GM12878 (cell line): ENCODE data around the gene SPINT2. TPM values are rescaled to one million over a fixed set of nuclear protein-coding genes. Genes with fewer than 3 reads are reported as not detected.

ENCODE experiments used
- ATAC-seq: fragments of 200-7000 bp; cut with Tn5 transposase; 3 replicates; pipeline ENCODE4 v1.9.1; 2020; ENCODE audit warnings: mild to moderate bottlenecking, moderate library complexity
- BruUV-seq: library from RNA; stranded (reverse); fragments of 400-500 nt; replicated peaks from 2 replicates; lab custom pipeline; 2021; lab: Mats Ljungman, UMichigan
- CTCF ChIA-PET: fragments of 300-600 bp; sonication (Branson Sonifier 250); formaldehyde crosslinking; extraction: SDS; loops from one replicate; lab custom pipeline; 2021; ENCODE audit warnings: inconsistent platforms; lab: Yijun Ruan, JAX
- POLR2A ChIA-PET: fragments of 350-600 bp; formaldehyde crosslinking; extraction: SDS; loops from one replicate; lab custom pipeline; 2021; ENCODE audit warnings: inconsistent platforms; lab: Charles Lee
- RAD21 ChIA-PET: fragments of 300-600 bp; sonication (Branson Sonifier 250); formaldehyde crosslinking; loops from one replicate; lab custom pipeline; 2023; ENCODE audit warnings: antibody characterized with exemption; ENCODE audit not compliant: unreplicated experiment; lab: Charles Lee
- SMC1A ChIA-PET: fragments of 300-600 bp; sonication (Branson Sonifier 250); formaldehyde crosslinking; loops from one replicate; lab custom pipeline; 2023; ENCODE audit not compliant: unreplicated experiment, uncharacterized antibody; lab: Charles Lee
- DNase-seq: peaks from one replicate; pipeline ENCODE4 v3.0.0-alpha.2; 2011; ENCODE audit warnings: low read depth, low spot score
- FAIRE-seq: peaks from 3 replicates; lab custom pipeline; 2011; peaks lifted over from hg19 to GRCh38; lab: Jason Lieb, UNC
- H2AFZ ChIP-seq: 2 replicates; pipeline ENCODE4 v1.6.0; 2011; ENCODE audit warnings: low read depth, low read length, control low read depth; ENCODE audit not compliant: control insufficient read depth
- H3K27ac ChIP-seq: 2 replicates; pipeline ENCODE4 v1.5.1; 2011; ENCODE audit warnings: control low read depth; ENCODE audit not compliant: control insufficient read depth, insufficient read depth
- H3K27me3 ChIP-seq, 2 experiments: replicated peaks in 1 of 2; 2 replicates each; pipeline versions ENCODE4 v1.6.0 to v1.6.1; 2011; ENCODE audit warnings: low read length in 1 of 2; ENCODE audit not compliant: control insufficient read depth in 2 of 2, insufficient read depth in 2 of 2
- H3K36me3 ChIP-seq, 2 experiments: 2 replicates each; pipeline ENCODE4 v1.5.1; 2011; ENCODE audit warnings: low read length in 1 of 2; ENCODE audit not compliant: control insufficient read depth in 2 of 2, insufficient read depth in 2 of 2
- H3K4me1 ChIP-seq: 2 replicates; pipeline ENCODE4 v1.6.1; 2011; ENCODE audit warnings: mild to moderate bottlenecking, low read length, moderate library complexity, mixed read lengths; ENCODE audit not compliant: control insufficient read depth, insufficient read depth
- H3K4me2 ChIP-seq: 2 replicates; pipeline ENCODE4 v1.6.0; 2011; ENCODE audit warnings: control low read depth; ENCODE audit not compliant: control insufficient read depth, insufficient read depth
- H3K4me3 ChIP-seq: fragments of 200-600 bp; sonication (generic); 2 replicates; pipeline ENCODE4 v1.5.1; 2016
- H3K79me2 ChIP-seq: 2 replicates; pipeline ENCODE4 v1.6.0; 2011; ENCODE audit warnings: low read length; ENCODE audit not compliant: control insufficient read depth, insufficient read depth
- H3K9ac ChIP-seq: 2 replicates; pipeline ENCODE4 v1.8.0; 2011; ENCODE audit warnings: low read length, control low read depth, mixed read lengths; ENCODE audit not compliant: control insufficient read depth, insufficient read depth
- H3K9me3 ChIP-seq: replicated peaks from 3 replicates; pipeline ENCODE4 v1.5.1; 2011; ENCODE audit warnings: mild to moderate bottlenecking, low read length; ENCODE audit not compliant: control insufficient read depth, insufficient read depth
- H4K20me1 ChIP-seq: 2 replicates; pipeline ENCODE4 v1.6.0; 2011; ENCODE audit not compliant: control insufficient read depth, insufficient read depth
- MTA2 ChIP-seq: fragments of 450-650 bp; IDR thresholded peaks from 2 replicates; pipeline ENCODE4 v1.6.1; 2016; ENCODE audit warnings: low read depth, mild to moderate bottlenecking, moderate library complexity
- WGBS: methylation state at CpG from one replicate; pipeline ENCODE4 v1.1.6; 2016; ENCODE audit warnings: low lambda C conversion rate; ENCODE audit not compliant: insufficient replicate concordance, insufficient coverage; ENCODE audit errors: missing lambda C conversion rate; 5-methylcytosine and 5-hydroxymethylcytosine counted together
- in situ Hi-C: fragments of 300-500 bp; cut with MboI; formaldehyde crosslinking; loops from 9 replicates; pipeline ENCODE4 v1.14.3; 2018; ENCODE audit warnings: mixed read lengths
- intact Hi-C: fragments of 100-400 bp; cut with micrococcal nuclease; formaldehyde crosslinking; loops from one replicate; pipeline ENCODE4 v1.14.2; 2022; ENCODE audit not compliant: unreplicated experiment
- polyA plus RNA-seq, 11 experiments: library from polyadenylated mRNA; depleted of rRNA in 4 of 11; unstranded in 6 of 11; stranded (reverse) in 5 of 11; fragments of >200 nt; fragmentation: Nextera tagmentation in 4 of 11; fragmentation: Illumina TruSeq in 1 of 11; extraction: Ambion mirVana in 4 of 11; extraction: Trizol in 1 of 11; gene quantifications; 1 replicate in 1 of 11; 2 replicates in 10 of 11; pipeline versions ENCODE4 v1.2.1 to v1.2.3, GENCODE V29; 2011 to 2016; ENCODE audit warnings: inconsistent platforms in 2 of 11, missing spikeins in 2 of 11, low read depth in 1 of 11
- total RNA-seq, 4 experiments: library from RNA; depleted of rRNA in 3 of 4; stranded (reverse); fragments of >200 nt in 3 of 4; fragmentation: Illumina TruSeq in 1 of 4; extraction: Trizol in 1 of 4; gene quantifications; 2 replicates each; pipeline versions ENCODE4 v1.2.1 to v1.2.3, GENCODE V29; 2013 to 2021
- TF ChIP-seq, protein P1 (sequence below): IDR thresholded peaks from 2 replicates; pipeline ENCODE4 v1.6.1; 2012; ENCODE audit warnings: improper control_type of control experiment, low read depth, low read length; ENCODE audit not compliant: insufficient replicate concordance

SPINT2 gene
- total and polyA plus RNA-seq, 10 of the 15 experiments (the other 5 are each of a cell fraction or from before 2014, with no cell fraction given), result 0.15 to 26.5 (median 17.5) TPM

DNA sequence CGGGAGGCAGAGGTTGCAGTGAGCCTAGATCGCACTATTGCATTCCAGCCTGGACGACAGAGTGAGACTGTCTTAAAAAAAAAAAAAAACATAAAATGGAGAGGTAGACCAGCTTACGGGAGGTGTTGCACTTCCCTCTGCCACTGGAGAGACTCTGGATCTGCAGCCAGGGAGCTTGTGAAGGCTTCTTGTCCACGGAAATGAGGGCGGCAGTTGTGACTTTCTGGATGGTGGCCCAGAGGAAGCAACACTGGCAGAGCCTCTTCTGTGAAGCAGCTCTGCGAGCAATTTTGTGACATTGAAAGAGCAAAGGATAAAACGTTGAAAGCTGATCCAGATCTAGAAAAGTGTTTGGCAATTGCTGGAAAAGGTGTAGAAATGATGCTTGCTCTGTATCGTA lies 10.4 kb downstream of the SPINT2 start:
- in situ Hi-C loops, result no loop called here
- POLR2A ChIA-PET, result interaction anchor here (0.6 kb wide), 1 partner anchor 8 kb away, joined by 3 read pairs; no protein-coding TSS in a partner anchor
- Histone ChIP-seq H3K79me2 (no peaks in the 10 kb centered on the region), H4K20me1 (no peaks in the 10 kb centered on the region)
- intact Hi-C loops, result no loop called here
- TF ChIP-seq MTA2, result no peak
- TF ChIP-seq, protein P1, sequence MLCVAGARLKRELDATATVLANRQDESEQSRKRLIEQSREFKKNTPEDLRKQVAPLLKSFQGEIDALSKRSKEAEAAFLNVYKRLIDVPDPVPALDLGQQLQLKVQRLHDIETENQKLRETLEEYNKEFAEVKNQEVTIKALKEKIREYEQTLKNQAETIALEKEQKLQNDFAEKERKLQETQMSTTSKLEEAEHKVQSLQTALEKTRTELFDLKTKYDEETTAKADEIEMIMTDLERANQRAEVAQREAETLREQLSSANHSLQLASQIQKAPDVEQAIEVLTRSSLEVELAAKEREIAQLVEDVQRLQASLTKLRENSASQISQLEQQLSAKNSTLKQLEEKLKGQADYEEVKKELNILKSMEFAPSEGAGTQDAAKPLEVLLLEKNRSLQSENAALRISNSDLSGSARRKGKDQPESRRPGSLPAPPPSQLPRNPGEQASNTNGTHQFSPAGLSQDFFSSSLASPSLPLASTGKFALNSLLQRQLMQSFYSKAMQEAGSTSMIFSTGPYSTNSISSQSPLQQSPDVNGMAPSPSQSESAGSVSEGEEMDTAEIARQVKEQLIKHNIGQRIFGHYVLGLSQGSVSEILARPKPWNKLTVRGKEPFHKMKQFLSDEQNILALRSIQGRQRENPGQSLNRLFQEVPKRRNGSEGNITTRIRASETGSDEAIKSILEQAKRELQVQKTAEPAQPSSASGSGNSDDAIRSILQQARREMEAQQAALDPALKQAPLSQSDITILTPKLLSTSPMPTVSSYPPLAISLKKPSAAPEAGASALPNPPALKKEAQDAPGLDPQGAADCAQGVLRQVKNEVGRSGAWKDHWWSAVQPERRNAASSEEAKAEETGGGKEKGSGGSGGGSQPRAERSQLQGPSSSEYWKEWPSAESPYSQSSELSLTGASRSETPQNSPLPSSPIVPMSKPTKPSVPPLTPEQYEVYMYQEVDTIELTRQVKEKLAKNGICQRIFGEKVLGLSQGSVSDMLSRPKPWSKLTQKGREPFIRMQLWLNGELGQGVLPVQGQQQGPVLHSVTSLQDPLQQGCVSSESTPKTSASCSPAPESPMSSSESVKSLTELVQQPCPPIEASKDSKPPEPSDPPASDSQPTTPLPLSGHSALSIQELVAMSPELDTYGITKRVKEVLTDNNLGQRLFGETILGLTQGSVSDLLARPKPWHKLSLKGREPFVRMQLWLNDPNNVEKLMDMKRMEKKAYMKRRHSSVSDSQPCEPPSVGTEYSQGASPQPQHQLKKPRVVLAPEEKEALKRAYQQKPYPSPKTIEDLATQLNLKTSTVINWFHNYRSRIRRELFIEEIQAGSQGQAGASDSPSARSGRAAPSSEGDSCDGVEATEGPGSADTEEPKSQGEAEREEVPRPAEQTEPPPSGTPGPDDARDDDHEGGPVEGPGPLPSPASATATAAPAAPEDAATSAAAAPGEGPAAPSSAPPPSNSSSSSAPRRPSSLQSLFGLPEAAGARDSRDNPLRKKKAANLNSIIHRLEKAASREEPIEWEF, result no peak
- TF ChIP-seq, all 136 proteins: peak for 0
- H3K9me3 ChIP-seq, result no peaks in the 10 kb centered on the region
- H3K4me2 ChIP-seq, result no peak overlapping the region
- H3K4me1 ChIP-seq, result no peaks in the 10 kb centered on the region
- ChIA-PET CTCF (interaction anchor here (0.7 kb wide), 1 partner anchor 372 kb away, joined by 3 read pairs; no protein-coding TSS in a partner anchor), SMC1A (no interaction called here), RAD21 (no interaction called here)
- ATAC-seq, result no peak
- no peak overlapping the region for H3K27ac ChIP-seq
- no peak overlapping the region for H2AFZ ChIP-seq
- H3K9ac ChIP-seq, result no peak overlapping the region
- FAIRE-seq, result no peak
- no TSS peak for BruUV-seq
- H3K27me3 ChIP-seq, result no peaks in the 10 kb centered on the region; a peak in 1 of 4 replicates
- H3K36me3 ChIP-seq, result no peaks in the 10 kb centered on the region
- DNase-seq, result no peak
- H3K4me3 ChIP-seq, result no peak overlapping the region
- 66% methylated on average over 9 of the region's 9 CpGs for WGBS
